ENCODE results near the gene TCP11.

TCP11 gene

DNA sequence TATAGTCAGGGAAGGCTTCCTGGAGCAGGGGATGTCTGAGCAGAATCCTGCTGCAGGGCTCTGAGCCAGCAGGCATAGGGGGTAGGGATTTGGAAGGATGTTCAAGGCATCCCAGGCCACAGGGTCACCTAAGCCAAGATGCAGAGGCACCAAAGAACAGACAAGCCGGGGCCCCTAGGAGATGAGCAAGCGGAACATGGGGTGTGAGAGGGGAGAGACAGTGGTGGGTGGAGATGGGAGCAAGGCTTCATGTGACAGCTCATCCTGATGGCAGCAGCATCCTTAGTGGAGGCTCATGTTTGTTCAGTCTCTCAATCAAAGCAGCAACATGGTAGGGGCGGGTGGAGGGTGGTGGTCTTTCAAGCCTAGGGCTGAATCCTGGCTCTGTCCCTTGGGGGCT lies 29.8 kb upstream of the TCP11 start:
- no peak for FAIRE-seq

DNA sequence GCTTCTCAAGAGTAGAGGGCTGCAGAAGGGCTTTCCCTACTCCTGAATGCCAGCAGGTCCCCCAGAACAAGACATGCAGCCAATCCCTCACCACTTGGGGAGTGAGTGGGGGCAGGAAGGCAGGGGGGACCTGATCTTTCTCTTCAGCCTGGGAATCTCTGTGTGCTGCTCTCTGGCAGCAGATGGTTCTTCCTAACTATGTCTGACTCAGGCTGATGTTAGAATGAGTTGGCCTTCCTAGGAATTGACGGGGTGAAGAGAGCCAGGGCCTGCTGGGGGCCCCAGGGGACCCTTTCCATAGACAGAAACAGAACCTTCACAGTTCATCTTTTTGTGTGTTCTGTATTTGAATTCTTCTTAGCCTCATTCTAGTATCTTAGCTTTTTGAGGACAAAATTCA lies 29.0 kb upstream of the TCP11 start:
- FAIRE-seq, result no peak

DNA sequence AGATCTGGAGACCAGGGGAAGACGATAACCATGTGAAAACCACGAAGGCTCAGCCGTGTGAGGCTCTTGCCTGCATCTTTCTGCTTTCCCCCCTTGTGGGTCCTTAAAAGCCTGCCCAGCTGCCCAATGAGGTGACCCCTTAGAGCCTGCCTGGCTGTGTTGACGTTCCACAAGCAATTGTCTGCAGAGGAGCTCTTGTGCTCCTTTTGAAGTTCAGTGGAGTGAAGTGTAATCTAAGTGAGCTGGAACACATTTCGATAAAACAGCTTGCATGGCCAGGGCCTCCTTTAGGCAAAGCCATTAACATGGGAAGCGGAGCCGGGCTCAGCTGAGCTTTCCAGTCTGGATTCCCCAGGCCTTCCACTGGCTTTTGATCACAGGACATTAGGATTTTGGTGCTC lies 27.3 kb upstream of the TCP11 start:
- no peak for FAIRE-seq

DNA sequence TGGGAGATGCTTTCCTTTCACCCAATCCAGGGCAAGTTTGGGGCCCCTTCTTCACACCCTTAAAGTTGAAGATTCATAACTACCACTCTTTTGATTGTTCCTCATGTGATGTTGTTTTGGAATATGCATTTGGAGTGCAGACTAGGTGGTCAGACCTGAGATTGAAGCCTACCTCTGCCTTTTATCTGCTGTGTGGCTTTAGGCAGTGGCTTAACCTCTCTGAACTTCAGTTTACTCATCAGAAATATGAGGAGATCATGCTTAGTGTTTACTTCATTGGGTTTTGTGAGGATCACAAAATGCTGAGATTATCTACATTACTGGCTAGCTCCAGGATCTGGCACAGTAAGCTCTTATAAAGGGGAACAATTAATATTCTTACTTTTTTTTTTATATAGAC lies 26.4 kb upstream of the TCP11 start:
- no peak for FAIRE-seq

DNA sequence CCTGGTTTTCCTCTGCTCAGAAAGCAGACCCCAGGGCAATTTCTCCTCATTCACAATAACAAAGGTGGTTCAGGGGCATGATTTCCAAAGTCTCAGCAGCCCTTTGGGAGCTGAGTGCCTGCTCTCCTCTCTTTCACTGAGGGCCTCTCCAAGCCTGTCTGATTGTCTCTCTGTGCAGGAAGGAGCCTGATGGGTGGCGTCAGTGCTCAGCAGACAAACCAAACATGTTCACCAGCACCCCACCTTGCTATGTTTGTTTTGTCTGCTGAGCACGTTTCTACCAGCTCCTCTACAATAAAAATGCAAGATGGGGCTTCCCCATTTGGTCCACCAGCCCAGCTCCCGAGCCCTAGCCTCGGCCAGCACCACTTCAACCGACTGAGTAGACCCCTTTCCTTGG lies 25.4 kb upstream of the TCP11 start:
- FAIRE-seq, result no peak

DNA sequence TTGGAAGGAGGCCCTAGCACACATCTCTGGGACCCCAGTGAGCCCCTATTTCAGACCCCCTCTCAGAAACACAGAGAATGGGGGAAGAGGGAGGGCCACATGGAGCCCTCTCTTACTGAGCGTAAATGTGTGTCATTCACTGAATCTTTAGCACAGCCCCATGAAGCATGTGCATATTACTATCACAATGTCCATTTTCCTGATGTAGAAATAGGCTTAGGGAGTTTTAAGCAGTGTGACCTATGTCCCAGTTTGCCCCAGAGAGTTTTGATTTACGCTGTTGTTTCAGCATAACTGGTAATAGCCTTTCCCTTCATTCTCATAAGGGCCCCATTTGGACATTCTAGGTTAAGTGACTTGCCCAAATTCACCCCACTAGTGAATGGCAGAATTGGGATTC lies 25.0 kb upstream of the TCP11 start:
- no peak for FAIRE-seq

DNA sequence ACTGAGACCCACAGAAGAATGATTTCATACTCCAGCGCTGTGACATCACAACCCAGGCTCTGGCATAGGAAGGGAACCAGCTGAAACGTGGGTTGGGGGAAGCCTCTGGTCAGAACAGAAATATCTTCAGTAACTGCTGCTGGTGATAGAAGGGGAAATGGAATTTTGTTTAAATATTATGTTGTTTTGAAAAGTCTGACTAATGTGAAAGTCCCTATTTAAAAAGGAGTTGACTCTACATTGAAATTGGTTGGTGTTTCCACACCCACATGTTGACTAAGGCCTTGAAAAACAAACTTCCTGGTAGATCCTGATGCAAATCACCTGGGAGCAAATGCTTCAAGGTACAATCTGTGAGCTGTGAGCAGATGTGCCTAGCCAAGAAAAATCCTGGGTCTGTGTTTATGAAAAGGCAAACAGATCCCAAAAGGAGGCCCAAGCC lies 24.5 kb upstream of the TCP11 start:
- no peak for FAIRE-seq

DNA sequence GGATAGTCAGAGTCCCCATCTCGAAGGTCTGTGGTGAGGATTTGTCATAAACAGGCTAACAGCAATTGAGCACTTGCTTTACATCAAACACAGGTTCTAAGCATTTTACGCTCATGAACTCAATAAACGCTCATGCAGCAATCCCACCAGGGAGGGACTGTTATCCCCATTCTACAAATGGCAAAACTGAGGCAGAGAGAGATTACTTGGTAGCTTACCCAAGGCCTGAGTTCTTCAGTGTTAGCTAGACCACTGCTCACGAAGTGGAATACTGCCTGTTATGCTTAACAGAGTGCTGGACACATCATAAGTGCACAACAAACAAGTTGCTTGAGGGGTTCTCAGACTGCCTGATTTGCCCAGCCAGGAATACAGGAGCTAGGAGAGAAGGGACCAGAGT lies 23.7 kb upstream of the TCP11 start:
- no peak for FAIRE-seq

DNA sequence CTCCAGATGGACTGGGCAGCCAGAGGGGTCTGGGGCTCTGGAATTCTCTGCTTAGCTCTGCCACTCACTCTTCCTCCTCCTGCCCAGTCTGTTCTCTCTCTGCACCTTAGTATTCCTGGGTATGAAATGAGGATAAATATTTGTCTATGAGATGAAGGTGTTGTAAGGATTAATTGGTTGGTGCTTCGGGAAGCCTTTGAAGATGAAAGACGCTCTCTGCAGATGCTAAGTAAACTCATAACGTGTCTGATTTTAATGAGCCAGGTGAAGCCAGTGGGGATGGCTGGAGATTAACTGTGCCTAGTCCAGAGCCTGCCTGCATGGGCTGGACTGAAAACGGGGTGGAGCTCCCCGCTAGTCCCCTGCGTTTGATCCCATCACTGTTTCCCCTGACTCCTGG lies 23.1 kb upstream of the TCP11 start:
- FAIRE-seq, result no peak

DNA sequence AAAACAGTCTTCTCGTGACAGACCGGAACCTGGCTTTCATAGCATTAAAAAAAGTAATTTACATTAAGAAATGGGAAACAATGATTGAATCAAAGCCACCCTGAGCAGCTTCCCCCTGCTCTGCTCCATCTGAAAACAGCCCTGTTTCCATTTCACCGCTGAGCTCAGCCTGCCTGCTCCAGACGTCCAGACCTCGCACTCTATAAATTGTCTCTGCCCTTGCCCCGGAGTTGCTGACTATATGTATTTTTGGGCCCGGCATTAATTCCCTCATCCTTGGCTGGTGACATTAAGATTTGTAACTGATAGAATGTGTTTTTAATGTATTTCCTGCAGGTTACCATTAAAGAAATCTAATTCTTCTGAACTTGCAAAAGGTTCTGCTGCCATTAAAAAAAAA lies 22.7 kb upstream of the TCP11 start:
- no peak for FAIRE-seq

DNA sequence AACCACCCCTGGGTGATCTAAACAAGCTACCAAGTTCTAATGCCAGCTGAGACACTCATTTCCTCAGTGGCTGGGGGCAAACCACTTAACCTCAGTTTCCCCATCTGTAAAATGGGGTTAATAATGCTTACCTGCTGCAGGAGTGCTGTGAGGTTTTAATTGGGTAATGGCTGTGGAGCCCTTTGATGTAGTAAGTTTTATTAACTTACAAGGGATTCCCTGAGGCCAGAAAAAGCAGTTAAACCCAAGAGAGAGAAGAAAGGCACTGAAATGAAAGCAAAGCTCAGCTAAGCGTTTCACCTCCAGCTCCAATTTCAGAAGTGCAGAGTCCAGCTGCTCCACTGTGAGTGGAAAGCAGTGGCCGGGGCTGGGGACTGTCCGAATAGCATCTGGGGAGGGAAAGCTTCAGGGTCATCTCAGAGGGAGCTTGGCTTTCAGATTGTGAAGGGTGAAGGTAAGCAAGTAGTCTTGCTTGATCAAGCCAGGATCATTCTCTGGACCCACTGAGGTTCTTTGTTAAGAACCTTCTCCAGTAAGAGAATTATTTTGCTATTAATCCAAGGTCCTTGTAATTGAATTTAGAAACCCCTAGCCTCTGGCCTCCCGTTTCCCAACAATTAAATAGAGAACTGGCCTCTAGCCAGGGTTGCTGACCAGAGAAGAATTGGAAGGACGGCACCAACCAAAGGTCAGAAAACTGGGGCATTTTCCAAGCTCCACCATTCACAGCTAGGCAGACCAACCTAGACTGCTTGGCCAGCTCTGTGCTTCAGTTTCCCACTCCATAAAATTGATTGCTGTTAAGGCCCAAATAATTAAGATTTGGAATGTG lies 20.9 kb upstream of the TCP11 start:
- no peak for FAIRE-seq

DNA sequence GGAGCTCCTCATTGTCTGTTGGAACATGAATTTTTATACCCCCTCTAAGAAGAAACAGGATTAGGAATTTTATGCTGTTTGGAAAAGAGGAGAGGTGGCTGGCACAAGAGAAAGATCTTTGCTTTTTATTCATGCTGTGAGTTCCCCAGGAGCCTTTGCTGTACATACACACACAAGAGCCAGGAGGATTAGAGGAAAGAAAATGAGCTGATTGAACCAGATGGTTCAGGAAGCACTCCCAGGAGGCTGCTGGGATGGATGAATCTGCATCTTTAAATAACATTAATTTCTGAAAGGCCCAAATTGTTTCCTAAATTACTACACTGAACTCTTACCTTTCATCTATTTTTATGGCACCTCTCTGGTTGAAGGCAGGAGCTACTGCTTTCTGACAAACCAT lies 20.1 kb upstream of the TCP11 start:
- no peak for FAIRE-seq

DNA sequence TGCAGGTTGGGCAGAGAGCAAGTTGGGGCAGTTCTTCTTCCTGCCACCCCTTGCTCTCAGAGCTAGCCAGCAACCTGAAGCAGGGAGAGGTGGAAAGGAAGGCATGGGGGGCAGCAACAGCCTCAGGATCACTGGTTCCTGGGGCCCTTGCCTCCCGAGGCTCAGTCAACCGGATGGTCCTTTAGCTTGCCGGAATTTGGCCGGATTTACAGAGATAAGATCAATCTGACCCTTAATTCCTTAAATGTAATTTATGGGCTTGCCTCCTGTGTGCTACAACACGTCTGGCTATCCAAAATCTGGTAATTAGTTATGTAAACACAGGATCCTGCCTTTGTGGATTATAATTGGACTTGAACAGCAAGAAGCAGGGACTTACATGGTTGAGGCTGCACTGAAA lies 19.5 kb upstream of the TCP11 start:
- FAIRE-seq, result no peak

DNA sequence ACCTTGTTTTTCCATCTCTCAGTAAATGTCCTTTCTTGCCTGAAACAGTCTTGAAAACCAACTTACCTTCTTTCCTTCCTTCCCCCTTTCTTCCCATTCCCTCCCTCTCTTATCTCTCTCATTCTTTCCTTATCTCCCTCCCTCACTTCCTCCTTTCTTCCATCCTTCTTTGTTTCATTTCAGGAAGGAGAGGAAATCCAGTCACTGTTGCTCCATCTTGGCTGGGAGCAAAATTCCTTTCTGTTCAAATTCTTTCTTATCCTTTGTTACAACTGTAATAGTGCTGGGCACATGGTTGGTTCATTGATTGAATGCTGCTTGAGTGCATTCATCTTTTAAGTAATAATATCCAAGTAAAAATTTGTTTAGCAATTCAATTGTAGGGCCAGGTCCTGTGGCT lies 17.4 kb upstream of the TCP11 start:
- no peak for FAIRE-seq

DNA sequence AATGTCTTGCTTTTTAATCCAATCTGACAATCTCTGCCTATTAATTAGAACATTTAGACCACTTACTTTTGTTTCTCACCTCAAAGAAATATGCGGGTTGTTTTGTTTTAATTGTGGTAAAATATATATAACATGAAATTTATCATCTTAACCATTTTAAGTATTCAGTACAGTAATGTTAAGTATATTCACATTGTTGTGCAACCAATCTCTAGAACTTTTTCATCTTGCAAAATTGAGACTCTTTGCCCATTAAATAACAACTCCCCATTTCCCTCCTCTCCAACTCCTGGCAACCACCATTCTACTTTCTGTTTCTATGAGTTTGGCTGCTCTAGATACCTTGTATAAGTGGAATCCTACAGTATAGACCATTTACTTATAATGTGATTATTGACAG lies 13.8 kb upstream of the TCP11 start:
- FAIRE-seq, result no peak

DNA sequence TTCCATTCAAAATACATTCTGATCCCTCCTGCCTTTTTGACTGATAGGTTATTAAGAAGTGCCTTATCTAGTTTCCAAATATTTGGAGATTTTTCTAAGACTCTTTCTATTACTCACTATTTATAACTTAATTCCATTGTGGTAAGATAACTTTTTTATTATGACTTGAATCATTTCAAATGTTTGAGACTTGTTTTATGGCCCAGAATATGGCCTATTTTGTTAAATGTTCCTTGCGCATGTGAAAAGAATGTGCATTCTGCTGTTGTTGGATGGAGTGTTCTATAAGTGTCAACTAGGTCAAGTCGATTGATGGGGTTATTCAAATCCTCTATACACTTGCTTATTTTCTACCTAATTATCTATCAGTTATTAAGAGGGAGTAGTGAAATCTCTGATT lies 13.1 kb upstream of the TCP11 start:
- FAIRE-seq, result no peak

DNA sequence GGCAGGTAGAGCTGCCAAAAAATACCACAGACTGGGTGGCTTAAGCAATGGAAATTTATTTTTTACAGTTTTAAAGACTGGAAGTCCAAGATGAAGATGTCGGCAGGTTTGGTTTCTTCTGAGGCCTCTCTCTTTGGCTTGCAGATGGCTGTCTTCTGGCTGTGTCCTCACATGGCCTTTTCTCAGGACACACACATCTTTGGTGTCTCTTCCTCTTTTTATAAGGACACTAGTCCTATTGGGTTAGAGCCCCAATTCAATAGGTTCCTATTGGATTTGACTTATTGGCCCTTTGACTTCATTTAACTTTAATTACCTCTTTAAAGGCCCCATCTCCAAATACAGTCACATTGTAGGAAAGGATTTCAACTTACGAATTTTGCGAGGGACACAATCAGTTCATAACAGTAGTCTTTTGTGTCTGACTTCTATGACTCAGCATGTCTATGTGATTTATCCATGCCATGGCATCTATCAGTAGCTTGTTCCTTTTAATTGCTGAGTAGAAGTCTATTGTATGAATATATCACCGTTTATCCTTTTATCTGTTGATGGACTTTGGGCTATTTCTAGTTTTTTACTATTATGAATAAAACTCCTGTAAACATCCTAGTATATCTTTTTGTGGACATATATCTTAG lies 11.0 kb upstream of the TCP11 start:
- FAIRE-seq, result no peak

DNA sequence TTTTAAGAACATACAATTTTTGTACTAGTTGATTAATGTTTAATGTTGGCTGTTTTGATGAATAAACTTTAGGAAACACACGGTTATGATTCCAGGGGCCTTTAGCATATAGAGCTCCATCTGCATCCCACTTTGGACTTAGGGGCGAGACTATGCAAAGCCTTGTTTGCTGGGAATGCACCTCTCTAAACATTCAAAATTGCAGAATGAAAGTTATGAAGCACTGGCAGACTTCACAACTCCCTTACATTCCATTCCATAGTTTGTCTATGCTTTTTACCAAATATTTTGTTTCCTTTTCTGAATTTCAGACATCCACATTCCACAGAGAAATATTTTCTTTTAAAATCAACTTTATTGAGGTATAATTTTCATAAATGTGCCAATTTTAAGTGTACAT lies 10.3 kb upstream of the TCP11 start:
- no peak for FAIRE-seq

DNA sequence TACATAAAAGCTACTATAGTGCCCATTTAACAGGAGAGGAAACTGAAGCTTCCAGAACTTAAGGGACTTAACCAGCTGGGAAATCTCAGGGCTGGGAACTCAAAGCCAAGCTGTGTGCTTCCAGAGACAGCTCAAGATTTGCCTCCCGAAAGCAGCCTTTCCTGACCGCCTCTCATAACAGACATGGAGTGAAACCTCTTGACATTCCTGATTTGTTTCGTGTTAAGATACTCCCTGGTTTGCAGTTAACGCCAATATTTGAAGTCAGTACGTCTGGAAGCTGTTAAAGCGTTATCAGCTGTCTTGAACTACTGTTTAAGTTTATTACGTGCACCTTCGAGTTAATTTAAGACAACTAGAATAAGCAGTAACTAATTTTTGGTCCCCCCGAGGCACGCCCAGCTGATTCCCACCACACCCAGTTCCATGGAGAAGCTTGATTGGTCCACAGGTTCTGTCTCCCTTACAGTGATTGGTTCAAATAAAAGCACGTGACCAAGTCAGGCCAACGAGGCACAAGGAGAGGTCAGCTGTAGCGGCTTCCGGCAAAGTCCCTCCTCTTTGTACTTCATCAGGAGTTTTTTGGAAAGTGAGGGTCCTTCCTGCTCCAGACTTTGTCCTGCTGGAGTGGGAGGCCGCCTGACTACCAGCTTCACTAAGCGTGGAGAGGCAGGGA lies 8.9 kb upstream of the TCP11 start:
- no peak for FAIRE-seq

DNA sequence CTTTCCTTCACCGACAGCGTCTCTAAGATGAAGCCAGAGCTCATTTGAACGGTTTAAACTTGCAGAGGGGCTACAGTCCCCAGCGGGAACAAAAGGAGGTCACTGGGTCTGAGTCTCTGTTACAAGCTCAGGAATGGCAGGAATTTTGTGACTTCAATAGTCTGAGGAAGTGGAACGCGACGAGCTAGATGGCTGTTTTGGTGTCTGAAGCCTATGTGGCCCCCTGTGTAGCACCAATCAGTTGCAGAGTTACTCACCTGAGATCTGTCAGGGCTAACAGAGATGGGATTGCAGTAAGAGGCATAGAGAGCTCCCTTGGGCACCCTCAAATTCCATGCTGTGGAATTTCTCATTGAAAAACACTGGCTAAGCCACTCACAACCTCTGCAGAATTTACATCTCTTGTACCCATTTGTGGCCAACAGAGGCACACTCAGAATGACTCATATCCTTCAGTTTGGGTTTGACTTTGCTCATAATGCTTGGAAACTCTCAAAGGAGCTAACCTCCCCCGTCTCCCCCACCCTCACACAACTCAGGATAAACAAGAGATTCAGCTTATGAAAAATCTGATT lies 7.1 kb upstream of the TCP11 start:
- FAIRE-seq, result no peak

DNA sequence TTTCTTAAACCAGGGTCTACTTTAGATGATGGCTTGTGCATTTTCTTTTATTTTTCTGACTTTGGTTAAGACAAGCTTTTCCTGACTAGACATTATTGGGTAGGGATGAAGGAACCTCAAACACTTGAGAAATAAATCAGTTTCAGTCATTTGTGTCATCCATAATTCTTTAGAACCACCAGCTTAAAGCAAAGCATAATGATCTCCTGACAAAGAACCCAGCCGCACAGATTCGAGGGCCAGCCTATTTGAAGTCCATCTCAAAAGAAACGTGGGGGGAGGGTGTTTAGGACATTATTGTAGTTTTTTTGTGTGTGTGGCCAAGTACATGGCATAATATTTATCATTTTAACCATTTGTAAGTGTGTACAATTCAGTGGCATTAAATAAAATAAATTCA lies 6.3 kb upstream of the TCP11 start:
- FAIRE-seq, result no peak

DNA sequence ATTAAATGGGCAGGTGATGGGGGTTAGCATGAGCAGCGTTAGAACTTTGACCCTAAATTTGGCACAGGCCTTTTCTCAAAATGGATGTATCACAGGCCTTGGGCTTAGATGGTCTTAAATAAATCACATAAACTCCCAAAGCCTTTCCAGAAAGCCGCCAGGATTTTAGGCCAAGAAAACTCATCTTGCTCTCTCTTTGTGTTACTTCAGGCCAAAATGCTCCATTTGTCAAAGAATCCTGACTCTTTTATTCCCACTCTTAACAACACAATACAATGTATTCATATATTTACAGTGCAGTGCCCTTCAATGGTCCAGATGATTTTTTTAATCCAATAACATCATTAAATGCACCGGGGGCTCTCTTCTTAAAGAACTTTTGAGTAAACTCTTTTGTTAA lies 5.9 kb upstream of the TCP11 start:
- FAIRE-seq, result no peak

DNA sequence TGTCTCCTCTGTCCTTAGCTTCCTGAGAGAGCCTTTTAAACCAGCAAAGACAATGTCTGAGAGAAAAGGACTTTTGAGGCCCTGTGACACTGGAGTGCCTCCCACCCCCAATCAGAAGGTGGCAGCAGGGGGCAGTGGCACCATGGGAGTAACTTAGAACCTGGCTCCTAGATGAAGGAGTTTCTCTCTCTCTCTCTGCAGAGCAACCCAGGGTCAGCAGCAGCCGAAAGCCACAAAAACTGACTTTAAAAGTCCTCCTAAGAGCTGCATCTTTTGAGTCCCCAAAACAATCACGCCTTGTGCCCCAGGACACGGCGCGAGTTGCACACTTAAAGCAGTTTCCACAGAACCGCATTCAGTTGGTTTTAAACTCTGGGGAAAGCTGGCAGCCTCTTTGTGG lies 5.3 kb upstream of the TCP11 start:
- no peak for FAIRE-seq

DNA sequence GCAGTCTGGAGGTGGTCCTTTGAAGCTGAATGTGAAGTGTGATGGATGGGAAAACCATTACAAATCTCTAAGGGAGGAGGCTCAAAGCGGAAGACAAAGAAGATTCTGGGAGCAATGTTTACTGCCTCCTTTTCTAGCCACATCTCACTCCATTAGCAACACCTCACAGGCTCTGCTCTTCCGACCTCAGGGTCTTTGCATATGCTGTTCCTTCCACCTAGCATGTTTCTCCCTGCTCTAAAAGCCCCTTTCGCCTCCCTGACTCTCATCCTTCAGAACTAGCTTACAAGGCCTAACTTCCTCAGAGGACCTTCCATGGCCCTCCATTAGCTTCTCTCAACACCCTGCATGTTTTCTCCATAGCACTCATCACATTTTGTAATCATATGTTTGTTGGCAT lies 4.6 kb upstream of the TCP11 start:
- FAIRE-seq, result no peak

Data from endometrium (tissue), 2 donors.